Hepatocyte (in vitro differentiated cells): Measurements from ENCODE around the gene APEH. TPM values are rescaled to one million over a fixed set of nuclear protein-coding genes. Genes with fewer than 3 reads are reported as not detected.

ENCODE experiments used
- DNase-seq: peaks from one replicate; pipeline ENCODE4 v3.0.0-alpha.2; 2016; ENCODE audit warnings: low spot score
- H2AFZ ChIP-seq: fragments of 200-600 bp; sonication (generic); 2 replicates; pipeline ENCODE4 v1.6.0; 2016; ENCODE audit warnings: antibody characterized with exemption, mild to moderate bottlenecking
- H3K27ac ChIP-seq: fragments of 200-600 bp; sonication (generic); 2 replicates; pipeline ENCODE4 v1.5.1; 2016; ENCODE audit warnings: mild to moderate bottlenecking
- H3K27me3 ChIP-seq: fragments of 200-600 bp; sonication (generic); 2 replicates; pipeline ENCODE4 v1.6.1; 2016
- H3K36me3 ChIP-seq: fragments of 200-600 bp; sonication (generic); replicated peaks from 2 replicates; pipeline ENCODE4 v1.5.1; 2016; ENCODE audit warnings: low read depth; ENCODE audit not compliant: insufficient read depth
- H3K4me1 ChIP-seq: fragments of 200-600 bp; sonication (generic); 2 replicates; pipeline ENCODE4 v1.5.1; 2016; ENCODE audit warnings: mild to moderate bottlenecking, moderate library complexity; ENCODE audit not compliant: insufficient read depth
- H3K4me2 ChIP-seq: fragments of 200-600 bp; sonication (generic); 2 replicates; pipeline ENCODE4 v1.6.0; 2016
- H3K4me3 ChIP-seq: fragments of 200-600 bp; sonication (generic); 2 replicates; pipeline ENCODE4 v1.5.1; 2016; ENCODE audit warnings: mild to moderate bottlenecking
- H3K79me2 ChIP-seq: fragments of 200-600 bp; sonication (generic); 2 replicates; pipeline ENCODE4 v1.6.0; 2017; ENCODE audit warnings: mild to moderate bottlenecking
- H3K9me2 ChIP-seq: fragments of 200-600 bp; sonication (generic); replicated peaks from 2 replicates; pipeline ENCODE4 v1.6.0; 2017; ENCODE audit warnings: mild to moderate bottlenecking; ENCODE audit not compliant: insufficient read depth
- H3K9me3 ChIP-seq: fragments of 200-600 bp; sonication (generic); 2 replicates; pipeline ENCODE4 v1.5.1; 2016; ENCODE audit warnings: low read depth, mild to moderate bottlenecking
- H4K20me1 ChIP-seq: fragments of 200-600 bp; sonication (generic); 2 replicates; pipeline ENCODE4 v1.6.0; 2016; ENCODE audit warnings: mild to moderate bottlenecking; ENCODE audit not compliant: insufficient read depth, poor library complexity, severe bottlenecking
- EZH2 ChIP-seq: fragments of 200-600 bp; sonication (generic); IDR thresholded peaks from 2 replicates; pipeline ENCODE4 v1.6.1; 2016; ENCODE audit warnings: antibody characterized with exemption, mild to moderate bottlenecking, borderline replicate concordance
- EZH2phosphoT487 ChIP-seq: fragments of 200-600 bp; sonication (generic); IDR thresholded peaks from one replicate; pipeline ENCODE4 v1.6.1; 2018; ENCODE audit warnings: antibody characterized with exemption, mild to moderate bottlenecking, low read depth, moderate library complexity; ENCODE audit not compliant: unreplicated experiment, severe bottlenecking
- WGBS: methylation state at CpG from one replicate; pipeline ENCODE4 v1.1.6; 2016; ENCODE audit warnings: low lambda C conversion rate; ENCODE audit errors: missing lambda C conversion rate; 5-methylcytosine and 5-hydroxymethylcytosine counted together
- polyA plus RNA-seq: library from polyadenylated mRNA; unstranded; fragments of >200 nt; fragmentation: Nextera tagmentation; extraction: Ambion mirVana; gene quantifications from 2 replicates; pipeline ENCODE4 v1.2.1, GENCODE V29; 2016
- total RNA-seq: library from RNA; depleted of rRNA; stranded (reverse); fragments of >200 nt; gene quantifications from 2 replicates; pipeline ENCODE4 v1.2.3, GENCODE V29; 2014
- TF ChIP-seq, protein P1 (sequence below): fragments of 200-600 bp; sonication (generic); IDR thresholded peaks from 2 replicates; pipeline ENCODE4 v1.5.1; 2016; ENCODE audit warnings: antibody characterized with exemption, mild to moderate bottlenecking; ENCODE audit not compliant: poor library complexity

Gene APEH
- total and polyA plus RNA-seq, 2 experiments from 2014 or later: 120 to 148 TPM

DNA sequence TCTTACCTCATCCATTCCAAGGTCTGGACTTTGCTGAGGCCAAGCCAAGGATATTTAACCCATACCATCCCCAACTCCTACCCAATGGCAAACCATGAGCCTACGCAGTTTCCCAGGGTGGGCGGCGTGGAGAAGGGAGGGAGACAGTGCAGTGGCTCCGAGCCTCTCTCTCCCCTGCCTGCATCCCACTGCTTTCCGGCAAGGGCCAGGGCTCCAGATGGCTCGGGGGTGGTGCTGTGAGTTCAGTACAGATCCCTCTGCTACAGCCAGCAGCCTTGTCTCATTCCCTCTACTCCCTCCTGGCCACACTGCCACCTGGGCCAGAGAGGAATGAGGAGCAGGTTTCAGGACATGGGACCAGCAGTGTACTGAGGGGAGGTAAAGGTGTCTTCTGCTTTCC, 44.3 kb upstream of the APEH start:
- Histone ChIP-seq H3K27me3 (no peaks in the 10 kb centered on the region), H2AFZ (no peak overlapping the region), H4K20me1 (no peaks in the 10 kb centered on the region), H3K4me2 (no peak overlapping the region), H3K4me1 (no peaks in the 10 kb centered on the region), H3K9me2 (no peaks in the 10 kb centered on the region), H3K27ac (no peak overlapping the region), H3K79me2 (no peaks in the 10 kb centered on the region), H3K9me3 (no peaks in the 10 kb centered on the region), H3K4me3 (no peak overlapping the region), H3K36me3 (no peaks in the 10 kb centered on the region)
- TF ChIP-seq EZH2phosphoT487 (no peak), EZH2 (no peak)
- TF ChIP-seq, protein P1, sequence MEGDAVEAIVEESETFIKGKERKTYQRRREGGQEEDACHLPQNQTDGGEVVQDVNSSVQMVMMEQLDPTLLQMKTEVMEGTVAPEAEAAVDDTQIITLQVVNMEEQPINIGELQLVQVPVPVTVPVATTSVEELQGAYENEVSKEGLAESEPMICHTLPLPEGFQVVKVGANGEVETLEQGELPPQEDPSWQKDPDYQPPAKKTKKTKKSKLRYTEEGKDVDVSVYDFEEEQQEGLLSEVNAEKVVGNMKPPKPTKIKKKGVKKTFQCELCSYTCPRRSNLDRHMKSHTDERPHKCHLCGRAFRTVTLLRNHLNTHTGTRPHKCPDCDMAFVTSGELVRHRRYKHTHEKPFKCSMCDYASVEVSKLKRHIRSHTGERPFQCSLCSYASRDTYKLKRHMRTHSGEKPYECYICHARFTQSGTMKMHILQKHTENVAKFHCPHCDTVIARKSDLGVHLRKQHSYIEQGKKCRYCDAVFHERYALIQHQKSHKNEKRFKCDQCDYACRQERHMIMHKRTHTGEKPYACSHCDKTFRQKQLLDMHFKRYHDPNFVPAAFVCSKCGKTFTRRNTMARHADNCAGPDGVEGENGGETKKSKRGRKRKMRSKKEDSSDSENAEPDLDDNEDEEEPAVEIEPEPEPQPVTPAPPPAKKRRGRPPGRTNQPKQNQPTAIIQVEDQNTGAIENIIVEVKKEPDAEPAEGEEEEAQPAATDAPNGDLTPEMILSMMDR: no peak
- DNase-seq: no peak
- WGBS: 95% methylated on average over 6 of the region's 6 CpGs

DNA sequence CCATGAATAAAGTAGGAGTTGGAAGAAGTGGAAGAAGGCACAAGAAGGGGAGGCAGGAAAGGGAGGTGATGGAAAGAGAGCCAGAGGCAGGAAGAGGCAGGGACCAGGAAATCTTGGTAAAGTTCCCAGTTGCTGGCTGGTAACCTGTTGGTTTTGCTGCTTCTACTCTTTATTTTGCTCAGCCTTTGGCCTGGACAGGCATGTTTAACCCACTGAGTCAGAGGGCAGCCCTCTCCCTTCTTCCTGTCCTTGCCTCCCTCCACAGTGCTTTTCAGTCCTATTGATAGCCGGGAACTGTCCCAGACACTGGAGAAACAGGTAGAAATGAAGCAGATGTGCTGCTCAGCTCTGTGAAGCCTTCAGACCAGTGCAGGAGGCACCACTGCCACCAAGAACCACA, 43.4 kb upstream of the APEH start:
- no peaks in the 10 kb centered on the region for H3K27me3 ChIP-seq
- no peaks in the 10 kb centered on the region for H3K79me2 ChIP-seq
- no peaks in the 10 kb centered on the region for H3K36me3 ChIP-seq
- DNase-seq: no peak
- H2AFZ ChIP-seq: no peak overlapping the region
- H3K4me3 ChIP-seq: no peak overlapping the region
- WGBS: 81% methylated on average over 1 of the region's 1 CpG
- H3K27ac ChIP-seq: no peak overlapping the region
- H4K20me1 ChIP-seq: no peaks in the 10 kb centered on the region
- H3K9me3 ChIP-seq: no peaks in the 10 kb centered on the region
- TF ChIP-seq EZH2phosphoT487 (no peak), EZH2 (no peak)
- TF ChIP-seq, protein P1: no peak
- no peaks in the 10 kb centered on the region for H3K4me1 ChIP-seq
- no peaks in the 10 kb centered on the region for H3K9me2 ChIP-seq
- no peak overlapping the region for H3K4me2 ChIP-seq

DNA sequence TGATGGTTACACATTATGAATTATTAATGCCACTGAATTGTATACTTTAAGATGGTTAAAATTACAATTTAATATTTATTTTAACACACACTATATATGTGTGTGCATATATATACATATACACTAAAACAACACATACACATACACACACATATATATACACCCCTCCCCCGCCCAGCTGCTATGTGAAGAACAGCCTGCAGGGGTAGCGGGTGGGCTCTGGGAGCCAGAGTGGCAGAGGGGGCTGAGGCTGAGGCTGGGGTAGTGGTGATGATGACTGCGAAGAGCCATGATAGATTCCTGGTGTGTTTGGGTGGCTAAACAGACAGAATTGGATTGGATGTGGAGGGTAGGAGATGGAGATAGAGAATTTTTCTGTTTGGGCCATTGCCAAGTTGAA, 39.4 kb upstream of the APEH start:
- Histone ChIP-seq H3K9me2 (no peaks in the 10 kb centered on the region), H3K4me2 (no peak overlapping the region), H2AFZ (no peak overlapping the region), H3K9me3 (no peaks in the 10 kb centered on the region), H3K4me1 (no peaks in the 10 kb centered on the region), H3K4me3 (no peak overlapping the region), H3K27me3 (no peaks in the 10 kb centered on the region), H3K79me2 (no peaks in the 10 kb centered on the region), H4K20me1 (no peaks in the 10 kb centered on the region), H3K36me3 (no peaks in the 10 kb centered on the region), H3K27ac (no peak overlapping the region)
- no peak for DNase-seq
- no peak for TF ChIP-seq EZH2phosphoT487
- TF ChIP-seq EZH2: no peak
- TF ChIP-seq, protein P1: no peak
- 88% methylated on average over 3 of the region's 3 CpGs for WGBS
